SU-DHL-6 (cell line): Measurements from ENCODE around the gene GOLGA7B.

Experiments
- H2AFZ ChIP-seq: fragments of 200-600 bp; sonication (generic); 2 replicates; pipeline ENCODE4 v1.6.1; 2014; ENCODE audit warnings: low read depth, mild to moderate bottlenecking, moderate library complexity, mixed read lengths, antibody characterized with exemption, low read length; ENCODE audit not compliant: severe bottlenecking
- H3F3A ChIP-seq: fragments of 200-600 bp; shearing (Covaris generic); 2 replicates; pipeline ENCODE4 v1.6.0; 2016; ENCODE audit warnings: antibody characterized with exemption, mild to moderate bottlenecking; ENCODE audit not compliant: insufficient read depth
- H3K27ac ChIP-seq: fragments of 200-600 bp; sonication (generic); 2 replicates; pipeline ENCODE4 v1.5.1; 2016; ENCODE audit warnings: low read depth, mild to moderate bottlenecking, low read length, moderate library complexity, mixed read lengths
- H3K27me3 ChIP-seq: fragments of 200-600 bp; sonication (generic), shearing (Covaris generic); 2 replicates; pipeline ENCODE4 v1.6.0; 2014; ENCODE audit warnings: mild to moderate bottlenecking, low read length
- H3K36me3 ChIP-seq: fragments of 200-600 bp; sonication (generic); 2 replicates; pipeline ENCODE4 v1.6.1; 2014; ENCODE audit warnings: mild to moderate bottlenecking, low read length, mixed read lengths
- H3K4me2 ChIP-seq: fragments of 300-600, 200-600 bp; shearing (Covaris generic), sonication (generic); 2 replicates; pipeline ENCODE4 v1.6.0; 2014; ENCODE audit warnings: low read length, low read depth, mild to moderate bottlenecking; ENCODE audit not compliant: poor library complexity, severe bottlenecking
- H3K4me3 ChIP-seq: fragments of 200-600 bp; sonication (generic); 2 replicates; pipeline ENCODE4 v1.5.1; 2014; ENCODE audit warnings: antibody characterized with exemption, low read length, mild to moderate bottlenecking, mixed read lengths; ENCODE audit not compliant: insufficient read depth, poor library complexity, severe bottlenecking
- H3K79me2 ChIP-seq: fragments of 200-600 bp; sonication (generic); 2 replicates; pipeline ENCODE4 v1.6.1; 2014; ENCODE audit warnings: mild to moderate bottlenecking, low read length, moderate library complexity; ENCODE audit not compliant: insufficient read depth
- H3K9ac ChIP-seq: fragments of 200-600 bp; sonication (generic); 2 replicates; pipeline ENCODE4 v1.7.0; 2014; ENCODE audit warnings: mild to moderate bottlenecking, low read length
- H3K9me2 ChIP-seq: fragments of 200-600 bp; sonication (generic); replicated peaks from 2 replicates; pipeline ENCODE4 v1.6.1; 2014; ENCODE audit warnings: low read length; ENCODE audit not compliant: insufficient read depth
- H3K9me3 ChIP-seq: fragments of 200-600 bp; sonication (generic); 2 replicates; pipeline ENCODE4 v1.6.1; 2014; ENCODE audit warnings: low read length, mixed read lengths; ENCODE audit not compliant: insufficient read depth
- H4K20me1 ChIP-seq: fragments of 200-600 bp; sonication (generic); 2 replicates; pipeline ENCODE4 v1.6.1; 2014; ENCODE audit warnings: low read depth, mild to moderate bottlenecking, antibody characterized with exemption, low read length, moderate library complexity, mixed read lengths
- EZH2phosphoT487 ChIP-seq: fragments of 200-600 bp; sonication (generic), shearing (Covaris generic); conservative IDR thresholded peaks from 2 replicates; pipeline ENCODE4 v1.6.1; 2018; ENCODE audit warnings: mild to moderate bottlenecking, antibody characterized with exemption, low read length, moderate library complexity, mixed read lengths
- TF ChIP-seq, protein P1 (sequence below): fragments of 200-600 bp; sonication (generic); IDR thresholded peaks from one replicate; pipeline ENCODE4 v1.5.1; 2017; ENCODE audit warnings: antibody characterized with exemption, mild to moderate bottlenecking, low read length, moderate library complexity; ENCODE audit not compliant: insufficient read depth, poor library complexity, severe bottlenecking

The GOLGA7B gene

DNA sequence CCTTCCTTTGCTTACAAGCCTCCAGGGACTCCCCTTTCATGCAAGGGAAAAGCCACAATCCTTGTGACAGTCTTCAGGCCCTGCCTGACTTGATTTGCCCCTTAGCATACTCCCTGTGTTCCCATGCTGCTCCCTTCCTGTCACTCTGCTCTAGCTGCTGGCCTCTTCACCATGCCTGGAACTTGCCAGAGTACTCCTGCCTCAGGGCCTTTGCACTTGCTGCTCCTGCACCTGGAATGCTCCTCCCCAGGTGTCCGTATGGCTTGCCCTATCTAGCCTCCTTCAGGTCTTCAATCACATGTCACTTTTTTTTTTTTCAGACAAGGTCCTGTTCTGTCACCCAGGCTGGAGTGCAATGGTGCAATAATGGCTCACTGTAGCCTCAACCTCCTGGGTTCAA lies 22.8 kb upstream of the GOLGA7B start:
- no peak overlapping the region for H3K4me2 ChIP-seq
- no peaks in the 10 kb centered on the region for H3K36me3 ChIP-seq
- no peaks in the 10 kb centered on the region for H4K20me1 ChIP-seq
- H3F3A ChIP-seq: no peaks in the 10 kb centered on the region
- no peak overlapping the region for H2AFZ ChIP-seq
- H3K9me2 ChIP-seq: no peaks in the 10 kb centered on the region
- no peak overlapping the region for H3K4me3 ChIP-seq
- no peak overlapping the region for H3K9ac ChIP-seq
- H3K9me3 ChIP-seq: no peaks in the 10 kb centered on the region
- no peak overlapping the region for H3K27ac ChIP-seq
- H3K27me3 ChIP-seq: no peaks in the 10 kb centered on the region
- TF ChIP-seq, protein P1, sequence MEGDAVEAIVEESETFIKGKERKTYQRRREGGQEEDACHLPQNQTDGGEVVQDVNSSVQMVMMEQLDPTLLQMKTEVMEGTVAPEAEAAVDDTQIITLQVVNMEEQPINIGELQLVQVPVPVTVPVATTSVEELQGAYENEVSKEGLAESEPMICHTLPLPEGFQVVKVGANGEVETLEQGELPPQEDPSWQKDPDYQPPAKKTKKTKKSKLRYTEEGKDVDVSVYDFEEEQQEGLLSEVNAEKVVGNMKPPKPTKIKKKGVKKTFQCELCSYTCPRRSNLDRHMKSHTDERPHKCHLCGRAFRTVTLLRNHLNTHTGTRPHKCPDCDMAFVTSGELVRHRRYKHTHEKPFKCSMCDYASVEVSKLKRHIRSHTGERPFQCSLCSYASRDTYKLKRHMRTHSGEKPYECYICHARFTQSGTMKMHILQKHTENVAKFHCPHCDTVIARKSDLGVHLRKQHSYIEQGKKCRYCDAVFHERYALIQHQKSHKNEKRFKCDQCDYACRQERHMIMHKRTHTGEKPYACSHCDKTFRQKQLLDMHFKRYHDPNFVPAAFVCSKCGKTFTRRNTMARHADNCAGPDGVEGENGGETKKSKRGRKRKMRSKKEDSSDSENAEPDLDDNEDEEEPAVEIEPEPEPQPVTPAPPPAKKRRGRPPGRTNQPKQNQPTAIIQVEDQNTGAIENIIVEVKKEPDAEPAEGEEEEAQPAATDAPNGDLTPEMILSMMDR: no peak
- no peak for TF ChIP-seq EZH2phosphoT487
- no peaks in the 10 kb centered on the region for H3K79me2 ChIP-seq

DNA sequence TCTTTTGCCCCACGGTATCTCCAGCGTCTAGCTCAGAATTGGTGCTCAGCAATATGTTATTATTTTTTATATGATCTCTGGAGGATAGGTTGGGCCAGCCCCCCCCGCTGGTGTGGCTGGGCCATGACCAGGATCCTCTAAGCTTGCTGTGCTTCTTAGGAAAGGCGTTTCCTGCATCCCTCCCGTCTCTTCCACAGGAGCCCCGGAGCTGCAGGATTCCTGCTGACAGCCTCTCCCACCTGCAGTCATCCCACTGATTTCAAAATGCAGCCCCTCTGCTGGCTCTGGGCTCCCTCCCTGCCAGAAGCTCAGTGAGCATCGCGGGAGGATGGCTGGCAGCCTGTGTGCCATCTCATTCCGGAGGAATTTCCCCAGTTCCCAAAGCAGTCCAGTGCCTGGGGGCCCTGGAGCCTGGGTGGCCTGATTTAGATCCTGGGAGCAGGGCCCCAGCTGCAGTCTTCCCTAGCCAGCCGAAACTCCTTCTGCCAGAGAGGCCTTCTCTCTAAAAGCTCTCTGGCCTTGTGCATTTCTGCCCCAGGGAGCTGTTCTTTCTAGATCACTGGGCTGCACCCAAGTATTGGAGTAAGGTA lies 21.8 kb upstream of the GOLGA7B start:
- Histone ChIP-seq H3K36me3 (no peaks in the 10 kb centered on the region), H4K20me1 (no peaks in the 10 kb centered on the region), H3K9me2 (no peaks in the 10 kb centered on the region), H3K4me3 (no peak overlapping the region), H3K4me2 (no peak overlapping the region), H3K9me3 (no peaks in the 10 kb centered on the region), H3K9ac (no peak overlapping the region), H3K27ac (no peak overlapping the region), H3K79me2 (no peaks in the 10 kb centered on the region), H3K27me3 (no peaks in the 10 kb centered on the region), H2AFZ (no peak overlapping the region), H3F3A (no peaks in the 10 kb centered on the region)
- TF ChIP-seq EZH2phosphoT487: no peak
- TF ChIP-seq, protein P1: no peak

DNA sequence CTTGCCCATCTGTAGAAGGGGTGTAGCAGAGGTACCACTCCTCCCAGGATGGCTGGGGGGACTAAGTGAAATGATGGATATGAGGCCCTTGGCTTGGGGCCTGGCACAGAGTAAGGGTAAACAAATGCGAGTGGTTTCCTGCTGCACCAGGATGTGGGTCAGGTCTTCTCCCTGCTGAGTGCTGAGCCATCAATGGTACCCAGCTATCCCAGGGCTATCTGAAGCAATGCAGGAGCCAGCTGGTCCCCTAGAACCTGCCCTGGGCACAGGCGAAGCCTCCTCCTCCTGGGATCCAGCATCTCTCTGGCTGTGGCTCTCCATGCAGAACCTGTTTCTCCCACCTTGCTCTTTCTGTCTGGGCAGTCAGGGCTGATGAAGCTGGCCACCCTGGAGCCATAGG lies 20.9 kb upstream of the GOLGA7B start:
- Histone ChIP-seq H3K27ac (no peak overlapping the region), H3K27me3 (no peaks in the 10 kb centered on the region), H3K4me2 (no peak overlapping the region), H3K9ac (no peak overlapping the region), H3K79me2 (no peaks in the 10 kb centered on the region), H3K9me2 (no peaks in the 10 kb centered on the region), H3K4me3 (no peak overlapping the region), H3F3A (no peaks in the 10 kb centered on the region), H2AFZ (no peak overlapping the region), H3K36me3 (no peaks in the 10 kb centered on the region), H4K20me1 (no peaks in the 10 kb centered on the region), H3K9me3 (no peaks in the 10 kb centered on the region)
- no peak for TF ChIP-seq EZH2phosphoT487
- TF ChIP-seq, protein P1: no peak
